Skeletal muscle tissue (tissue), 4 donors: ENCODE data around the gene DAO. TPM values are rescaled to one million over a fixed set of nuclear protein-coding genes. Genes with fewer than 3 reads are reported as not detected.

Experiments
- H3K27ac ChIP-seq: one replicate; pipeline ENCODE4 v1.7.0; 2013; ENCODE audit warnings: mild to moderate bottlenecking, low read depth, low read length, inconsistent platforms
- H3K27me3 ChIP-seq, 3 donors: one replicate each; pipeline ENCODE4 v1.7.0; 2013; ENCODE audit warnings: low read length in 3 of 3; ENCODE audit not compliant: control insufficient read depth in 3 of 3, insufficient read depth in 3 of 3
- H3K36me3 ChIP-seq, 3 donors: one replicate each; pipeline ENCODE4 v1.7.0; 2013; ENCODE audit warnings: low read length in 3 of 3; ENCODE audit not compliant: control insufficient read depth in 3 of 3, insufficient read depth in 3 of 3
- H3K4me1 ChIP-seq, 3 donors: one replicate each; pipeline ENCODE4 v1.7.0; 2013; ENCODE audit warnings: low read length in 3 of 3, mild to moderate bottlenecking in 3 of 3; ENCODE audit not compliant: control insufficient read depth in 3 of 3, insufficient read depth in 3 of 3
- H3K4me3 ChIP-seq, 3 donors: one replicate each; pipeline ENCODE4 v1.7.0; 2013; ENCODE audit warnings: low read length in 3 of 3
- H3K9ac ChIP-seq, 3 donors: one replicate each; pipeline ENCODE4 v1.7.0; 2013; ENCODE audit warnings: low read length in 3 of 3, mild to moderate bottlenecking in 3 of 3, moderate library complexity in 2 of 3, low read depth in 1 of 3
- H3K9me3 ChIP-seq, 3 donors: one replicate each; pipeline ENCODE4 v1.7.0; 2013; ENCODE audit warnings: low read length in 3 of 3; ENCODE audit not compliant: control insufficient read depth in 3 of 3
- total RNA-seq: library from RNA; depleted of rRNA; stranded (reverse); fragments of >200 nt; gene quantifications from one replicate; pipeline ENCODE4 v1.2.3, GENCODE V29; 2014
- donor health status: Osteomylitis.

DAO gene
- total RNA-seq, 1 donor from 2014 or later = not detected

GRCh38 chr12:108890208-108890607 is 10.3 kb downstream of the DAO start:
- no peaks in the 10 kb centered on the region for H3K36me3 ChIP-seq
- H3K9ac ChIP-seq = no peak overlapping the region
- H3K9me3 ChIP-seq = peaks cover 4 to 6% (median 4%) of the 10 kb centered on the region in 3 donors
- H3K27me3 ChIP-seq = peaks cover 0 to 3% (median 0%) of the 10 kb centered on the region in 3 donors
- no peak overlapping the region for H3K27ac ChIP-seq
- H3K4me3 ChIP-seq = no peak overlapping the region
- H3K4me1 ChIP-seq = no peaks in the 10 kb centered on the region

DNA sequence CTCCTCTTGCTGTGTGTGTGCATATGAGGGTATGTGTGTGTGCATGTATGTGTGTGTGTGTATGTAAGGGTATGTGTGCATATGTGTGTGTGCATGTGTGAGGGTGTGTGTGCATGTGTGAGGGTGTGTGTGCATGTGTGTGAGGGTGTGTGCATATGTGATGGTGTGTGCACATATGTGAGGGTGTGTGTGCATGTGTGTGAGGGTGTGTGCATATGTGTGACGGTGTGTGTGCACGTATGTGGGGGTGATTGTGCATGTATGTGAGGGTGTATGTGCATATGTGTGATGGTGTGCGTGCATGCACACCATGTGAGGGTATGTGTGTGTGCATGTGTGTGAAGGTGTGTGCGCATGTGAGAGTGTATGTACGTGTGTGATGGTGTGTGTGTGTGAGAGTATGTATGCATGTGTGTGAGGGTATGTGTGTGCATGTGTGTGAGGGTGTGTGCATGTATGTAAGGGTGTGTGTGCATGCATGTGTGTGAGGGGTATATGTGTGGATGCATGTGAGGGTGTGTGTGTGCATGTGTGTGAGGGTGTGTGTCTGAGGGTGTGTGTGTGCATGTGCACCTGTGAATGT is 15.4 kb downstream of the DAO start:
- H3K27me3 ChIP-seq = peaks cover 3 to 11% (median 4%) of the 10 kb centered on the region in 3 donors
- no peaks in the 10 kb centered on the region for H3K36me3 ChIP-seq
- H3K9me3 ChIP-seq = peaks cover under 1 to 2% (median 1%) of the 10 kb centered on the region in 3 donors
- H3K4me3 ChIP-seq = no peak overlapping the region
- H3K9ac ChIP-seq = no peak overlapping the region
- no peak overlapping the region for H3K27ac ChIP-seq
- H3K4me1 ChIP-seq = no peaks in the 10 kb centered on the region

- Histone ChIP-seq H3K9me3 (no peaks in the 10 kb centered on the region), H3K4me3 (no peak overlapping the region), H3K4me1 (no peaks in the 10 kb centered on the region), H3K9ac (no peak overlapping the region), H3K27ac (no peak overlapping the region), H3K27me3 (peaks cover 3 to 11% (median 6%) of the 10 kb centered on the region in 3 donors), H3K36me3 (no peaks in the 10 kb centered on the region)
Observed at GRCh38 chr12:108896336-108896735, 16.4 kb downstream of the DAO start.

GRCh38 chr12:108896817-108897216 is 16.9 kb downstream of the DAO start:
- Histone ChIP-seq H3K9ac (no peak overlapping the region), H3K27me3 (peaks cover 4 to 11% (median 10%) of the 10 kb centered on the region in 3 donors), H3K27ac (no peak overlapping the region), H3K9me3 (no peaks in the 10 kb centered on the region), H3K4me1 (no peaks in the 10 kb centered on the region), H3K36me3 (no peaks in the 10 kb centered on the region), H3K4me3 (no peak overlapping the region)

GRCh38 chr12:108899145-108899544 is 19.3 kb downstream of the DAO start:
- H3K27me3 ChIP-seq = peaks cover 7 to 11% (median 10%) of the 10 kb centered on the region in 3 donors
- no peaks in the 10 kb centered on the region for H3K4me1 ChIP-seq
- no peak overlapping the region for H3K27ac ChIP-seq
- H3K9me3 ChIP-seq = no peaks in the 10 kb centered on the region
- H3K36me3 ChIP-seq = no peaks in the 10 kb centered on the region
- H3K4me3 ChIP-seq = no peak overlapping the region
- H3K9ac ChIP-seq = no peak overlapping the region

DNA sequence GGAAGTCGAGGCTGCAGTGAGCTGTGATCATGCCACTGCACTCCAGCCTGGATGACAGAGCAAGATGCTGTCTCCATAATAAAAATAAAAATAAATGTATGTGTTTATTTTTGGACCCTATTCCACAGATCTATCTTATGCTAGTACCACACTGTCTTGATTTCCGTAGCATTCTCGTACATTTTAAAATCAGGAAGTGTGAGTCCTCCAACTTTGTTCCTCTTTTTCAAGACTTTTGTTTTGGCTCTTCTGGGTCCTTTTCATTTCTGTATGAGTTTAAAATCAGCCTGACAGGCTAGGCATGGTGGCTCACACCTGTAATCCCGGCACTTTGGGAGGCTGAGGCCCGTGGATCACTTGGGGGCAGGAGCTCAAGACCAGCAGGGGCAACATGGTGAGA is 25.8 kb downstream of the DAO start:
- Histone ChIP-seq H3K4me1 (no peaks in the 10 kb centered on the region), H3K4me3 (no peak overlapping the region)

DNA sequence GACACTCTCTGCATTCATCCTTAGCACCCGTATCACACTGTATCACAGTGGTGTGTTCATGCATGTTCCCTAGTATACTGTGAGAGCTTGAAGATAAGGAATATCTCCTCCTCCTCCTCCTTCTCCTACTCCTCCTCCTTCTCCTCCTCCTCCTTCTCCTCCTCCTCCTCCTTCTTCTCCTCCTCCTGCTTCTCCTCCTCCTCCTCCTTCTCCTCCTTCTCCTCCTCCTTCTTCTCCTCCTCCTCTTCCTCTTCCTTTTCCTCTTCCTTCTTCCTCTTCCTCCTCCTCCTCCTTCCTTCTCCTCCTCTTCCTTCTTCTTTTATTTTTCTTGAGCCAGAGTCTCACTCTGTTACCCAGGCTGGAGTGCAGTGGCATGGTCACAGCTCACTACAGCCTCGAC is 27.1 kb downstream of the DAO start:
- Histone ChIP-seq H3K27ac (no peak overlapping the region), H3K4me3 (no peak overlapping the region), H3K4me1 (no peaks in the 10 kb centered on the region), H3K9me3 (no peaks in the 10 kb centered on the region), H3K36me3 (no peaks in the 10 kb centered on the region), H3K27me3 (peaks cover 0 to 3% (median 1%) of the 10 kb centered on the region in 3 donors), H3K9ac (no peak overlapping the region)

More for the DNA sequence above, 25.8 kb downstream of the DAO start:
- Histone ChIP-seq H3K27ac (peak overlapping the region; percentile 34), H3K9ac (no peak overlapping the region), H3K36me3 (no peaks in the 10 kb centered on the region), H3K9me3 (no peaks in the 10 kb centered on the region), H3K27me3 (peaks cover 3 to 6% (median 3%) of the 10 kb centered on the region in 3 donors)

DNA sequence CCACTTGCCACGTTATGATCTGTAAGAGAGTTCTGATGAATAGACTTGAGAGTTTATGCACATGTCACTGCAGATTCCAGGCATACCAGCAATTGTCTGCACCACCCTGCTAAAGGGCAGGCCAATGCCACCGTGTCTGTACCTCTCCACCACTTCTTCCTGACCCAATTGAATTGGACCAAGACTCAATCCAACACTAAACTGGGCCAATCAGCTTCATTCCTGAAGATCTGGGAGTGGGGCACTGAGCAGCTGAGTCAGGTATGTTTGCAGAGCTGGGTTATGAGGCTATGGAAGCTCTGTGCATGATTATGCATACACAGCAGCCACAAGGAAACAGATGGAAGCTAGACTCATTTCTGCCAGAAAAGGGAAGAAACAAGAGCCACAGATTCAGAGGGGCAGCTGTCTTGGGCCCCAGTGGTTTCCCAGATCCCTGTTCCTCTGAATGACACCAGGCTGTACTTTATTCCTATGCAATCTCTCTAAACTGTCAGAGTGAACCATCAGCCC is 28.0 kb downstream of the DAO start:
- Histone ChIP-seq H3K36me3 (no peaks in the 10 kb centered on the region), H3K9me3 (no peaks in the 10 kb centered on the region), H3K4me3 (no peak overlapping the region), H3K9ac (no peak overlapping the region), H3K4me1 (no peaks in the 10 kb centered on the region), H3K27me3 (peaks cover 0 to 3% (median 0%) of the 10 kb centered on the region in 3 donors), H3K27ac (peak overlapping the region; percentile 32)

- H3K9me3 ChIP-seq = no peaks in the 10 kb centered on the region
- no peak overlapping the region for H3K9ac ChIP-seq
- no peaks in the 10 kb centered on the region for H3K36me3 ChIP-seq
- no peak overlapping the region for H3K4me3 ChIP-seq
- peaks cover 0 to 3% (median 0%) of the 10 kb centered on the region in 3 donors for H3K27me3 ChIP-seq
- H3K27ac ChIP-seq = no peak overlapping the region
- H3K4me1 ChIP-seq = peaks cover 0 to 6% (median 3%) of the 10 kb centered on the region in 3 donors
Observed at GRCh38 chr12:108910336-108910735, 30.4 kb downstream of the DAO start.

GRCh38 chr12:108911915-108912314 is 32.0 kb downstream of the DAO start:
- H3K4me3 ChIP-seq = no peak overlapping the region
- no peak overlapping the region for H3K27ac ChIP-seq
- peaks cover 0 to 6% (median 3%) of the 10 kb centered on the region in 3 donors for H3K4me1 ChIP-seq
- peaks cover 0 to under 1% (median 0%) of the 10 kb centered on the region in 3 donors for H3K27me3 ChIP-seq
- no peaks in the 10 kb centered on the region for H3K36me3 ChIP-seq
- no peaks in the 10 kb centered on the region for H3K9me3 ChIP-seq
- H3K9ac ChIP-seq = no peak overlapping the region
